Activated CD8-positive, alpha-beta memory T cell treated with anti-CD3 and anti-CD28 coated beads for 36 hours (primary cell): ENCODE results near the gene VPS52. TPM values are rescaled to one million over a fixed set of nuclear protein-coding genes. Genes with fewer than 3 reads are reported as not detected.

Experiments
- CTCF ChIA-PET: fragments of 350-600 bp; sonication (Branson Sonifier 250); formaldehyde crosslinking; loops from one replicate; lab custom pipeline; 2021; ENCODE audit warnings: antibody characterized with exemption; lab: Charles Lee
- POLR2A ChIA-PET: fragments of 350-600 bp; sonication (Branson Sonifier 250); formaldehyde crosslinking; loops from one replicate; lab custom pipeline; 2021; ENCODE audit warnings: antibody characterized with exemption; lab: Charles Lee
- total RNA-seq, 2 experiments: library from RNA; stranded (reverse); gene quantifications; one replicate each; pipeline ENCODE4 v1.2.3, GENCODE V29; 2021

VPS52 gene
- total RNA-seq, result 10 to 100 TPM; 45.3 to 48.0 TPM

- ChIA-PET POLR2A (interaction anchor here (0.5 to 2.6 kb wide), 15 partner anchors 8 to 1074 kb away, joined by 3 to 33 read pairs (median 6); partner anchors contain the start of genes BAK1, PFDN6, RGL2 and RING1), CTCF (interaction anchor here (0.6 to 2.0 kb wide), 6 partner anchors 18 to 381 kb away, joined by 3 to 7 read pairs (median 4); partner anchors contain the start of genes HSD17B8 and PFDN6)
Observed at GRCh38 chr6:33271468-33272274, at the start of gene VPS52, which contains the start of gene RPS18. Gene VPS52 (minus strand): TSS chr6:33271876. CDS start chr6:33271675, 201 bp downstream. Gene RPS18 (plus strand): TSS chr6:33272075. CDS start chr6:33272120, 45 bp downstream.

- CTCF ChIA-PET, result no interaction called here
- POLR2A ChIA-PET, result interaction anchor here (1.0 to 1.3 kb wide), 2 partner anchors 50 to 350 kb away, joined by 3 read pairs; partner anchors contain the start of genes RPS18 and VPS52
Observed at GRCh38 chr6:33321227-33321626, 49.6 kb upstream of the VPS52 start.

- ChIA-PET CTCF (interaction anchor here (0.9 kb wide), 1 partner anchor 23 kb away, joined by 3 read pairs; no protein-coding TSS in a partner anchor), POLR2A (interaction anchor here (1.0 to 1.3 kb wide), 2 partner anchors 49 to 349 kb away, joined by 3 read pairs; partner anchors contain the start of genes RPS18 and VPS52)
Observed at GRCh38 chr6:33320315-33321181, 48.9 kb upstream of the VPS52 start.

- ChIA-PET CTCF (interaction anchor here (0.9 kb wide), 1 partner anchor 24 kb away, joined by 3 read pairs; no protein-coding TSS in a partner anchor), POLR2A (no interaction called here)
Observed at GRCh38 chr6:33319939-33320314, 48.3 kb upstream of the VPS52 start.

GRCh38 chr6:33318426-33319073 is 46.9 kb upstream of the VPS52 start:
- POLR2A ChIA-PET, result interaction anchor here (0.6 to 2.0 kb wide), 11 partner anchors 19 to 1628 kb away, joined by 3 to 20 read pairs (median 6); partner anchors contain the start of genes B3GALT4, RGL2, RPS18 and VPS52
- CTCF ChIA-PET, result interaction anchor here (0.5 to 1.4 kb wide), 6 partner anchors 18 to 1667 kb away, joined by 3 to 4 read pairs (median 3); partner anchors contain the start of gene RGL2

GRCh38 chr6:33317669-33318425 is 46.2 kb upstream of the VPS52 start, which contains the start of gene ZBTB22:
Gene ZBTB22 (minus strand): TSS chr6:33317744. CDS start chr6:33316916, 828 bp downstream.
- ChIA-PET POLR2A (interaction anchor here (0.6 to 2.0 kb wide), 14 partner anchors 19 to 1628 kb away, joined by 3 to 20 read pairs (median 6); partner anchors contain the start of genes B3GALT4, RGL2, RPS18 and VPS52), CTCF (interaction anchor here (0.5 to 1.4 kb wide), 6 partner anchors 17 to 1666 kb away, joined by 3 to 4 read pairs (median 3); partner anchors contain the start of gene RGL2)

GRCh38 chr6:33317419-33317668 is 45.7 kb upstream of the VPS52 start:
- POLR2A ChIA-PET, result interaction anchor here (0.6 to 2.0 kb wide), 6 partner anchors 40 to 346 kb away, joined by 3 to 7 read pairs (median 6); partner anchors contain the start of genes B3GALT4, RPS18, VPS52 and ZBTB9
- CTCF ChIA-PET, result interaction anchor here (1.0 to 2.0 kb wide), 4 partner anchors 18 to 101 kb away, joined by 3 to 6 read pairs (median 4); partner anchors contain the start of genes B3GALT4 and RGL2

- ChIA-PET POLR2A (interaction anchor here (0.6 to 2.0 kb wide), 4 partner anchors 40 to 345 kb away, joined by 3 to 7 read pairs (median 4); partner anchors contain the start of genes B3GALT4 and ZBTB9), CTCF (interaction anchor here (0.7 to 2.0 kb wide), 4 partner anchors 18 to 102 kb away, joined by 3 to 6 read pairs (median 3); partner anchors contain the start of genes B3GALT4, CUTA and RGL2)
Observed at GRCh38 chr6:33316603-33317418, 45.1 kb upstream of the VPS52 start.

- CTCF ChIA-PET, result interaction anchor here (0.7 to 2.0 kb wide), 2 partner anchors 38 to 102 kb away, joined by 3 to 6 read pairs; partner anchors contain the start of genes B3GALT4 and CUTA
- POLR2A ChIA-PET, result no interaction called here
Observed at GRCh38 chr6:33315793-33316602, 44.3 kb upstream of the VPS52 start.

- CTCF ChIA-PET, result interaction anchor here (2.0 kb wide), 1 partner anchor 38 kb away, joined by 6 read pairs; the partner anchor contains the start of gene B3GALT4
- POLR2A ChIA-PET, result no interaction called here
Observed at GRCh38 chr6:33314943-33315792, 43.5 kb upstream of the VPS52 start.

GRCh38 chr6:33314515-33314942 is 42.9 kb upstream of the VPS52 start:
- CTCF ChIA-PET, result no interaction called here
- POLR2A ChIA-PET, result no interaction called here

- ChIA-PET CTCF (interaction anchor here (0.6 to 4.1 kb wide), 5 partner anchors 13 to 50 kb away, joined by 3 to 36 read pairs (median 8); partner anchors contain the start of genes B3GALT4, PFDN6, RGL2 and WDR46), POLR2A (interaction anchor here (1.1 to 2.0 kb wide), 5 partner anchors 13 to 342 kb away, joined by 3 to 10 read pairs (median 6); partner anchors contain the start of gene WDR46)
Observed at GRCh38 chr6:33313709-33314514, 42.2 kb upstream of the VPS52 start, which contains the start of gene TAPBP. Gene TAPBP (minus strand): TSS chr6:33314078. CDS start chr6:33314041, 37 bp downstream.

GRCh38 chr6:33313105-33313708 is 41.5 kb upstream of the VPS52 start:
- CTCF ChIA-PET, result interaction anchor here (0.6 to 4.1 kb wide), 5 partner anchors 13 to 50 kb away, joined by 3 to 36 read pairs (median 8); partner anchors contain the start of genes B3GALT4, PFDN6, RGL2 and WDR46
- POLR2A ChIA-PET, result interaction anchor here (0.7 to 2.0 kb wide), 8 partner anchors 12 to 341 kb away, joined by 3 to 10 read pairs (median 6); partner anchors contain the start of genes RGL2, RPS18, VPS52 and WDR46
